DOHH2 (cell line): ENCODE measurements around the gene VPS41.

Experiments used
- H3F3A ChIP-seq: fragments of 200-600 bp; sonication (generic), shearing (Covaris generic); 2 replicates; pipeline ENCODE4 v1.6.0; 2016; ENCODE audit warnings: antibody characterized with exemption, mild to moderate bottlenecking; ENCODE audit not compliant: control insufficient read depth, insufficient read depth
- H3K27ac ChIP-seq: fragments of 200-600 bp; sonication (generic); 2 replicates; pipeline ENCODE4 v1.5.1; 2014; ENCODE audit warnings: low read depth, mild to moderate bottlenecking, low read length, moderate library complexity
- H3K27me3 ChIP-seq: fragments of 200-600 bp; sonication (generic); 2 replicates; pipeline ENCODE4 v1.6.1; 2014; ENCODE audit warnings: mild to moderate bottlenecking, low read length, mixed read lengths; ENCODE audit not compliant: control insufficient read depth
- H3K36me3 ChIP-seq: fragments of 200-600 bp; sonication (generic); 2 replicates; pipeline ENCODE4 v1.6.1; 2014; ENCODE audit warnings: mild to moderate bottlenecking, low read length, moderate library complexity, mixed read lengths; ENCODE audit not compliant: control insufficient read depth
- H3K4me1 ChIP-seq: fragments of 200-600 bp; sonication (generic); 2 replicates; pipeline ENCODE4 v1.6.1; 2014; ENCODE audit warnings: mild to moderate bottlenecking, low read length, mixed read lengths; ENCODE audit not compliant: control insufficient read depth
- H3K4me2 ChIP-seq: fragments of 200-600 bp; sonication (generic); 2 replicates; pipeline ENCODE4 v1.6.0; 2014; ENCODE audit warnings: mild to moderate bottlenecking, low read length, moderate library complexity
- H3K4me3 ChIP-seq: fragments of 200-600 bp; sonication (generic); 2 replicates; pipeline ENCODE4 v1.5.1; 2014; ENCODE audit warnings: mild to moderate bottlenecking, low read length, mixed read lengths
- H3K79me2 ChIP-seq: fragments of 200-600 bp; sonication (generic); 2 replicates; pipeline ENCODE4 v1.6.1; 2014; ENCODE audit warnings: mild to moderate bottlenecking, low read length, mixed read lengths; ENCODE audit not compliant: control insufficient read depth
- H3K9me2 ChIP-seq: fragments of 200-600 bp; sonication (generic); replicated peaks from 2 replicates; pipeline ENCODE4 v1.6.1; 2014; ENCODE audit warnings: mild to moderate bottlenecking, low read length, mixed read lengths; ENCODE audit not compliant: control insufficient read depth
- H3K9me3 ChIP-seq: fragments of 200-600 bp; sonication (generic); 2 replicates; pipeline ENCODE4 v1.6.1; 2014; ENCODE audit warnings: antibody characterized with exemption, low read length, mixed read lengths; ENCODE audit not compliant: control insufficient read depth, insufficient read depth
- H4K20me1 ChIP-seq: fragments of 200-600 bp; sonication (generic); 2 replicates; pipeline ENCODE4 v1.6.0; 2014; ENCODE audit warnings: low read depth, mild to moderate bottlenecking, antibody characterized with exemption, low read length, moderate library complexity; ENCODE audit not compliant: control insufficient read depth, insufficient read depth
- EZH2phosphoT487 ChIP-seq: fragments of 200-600 bp; sonication (generic); IDR thresholded peaks from 2 replicates; pipeline ENCODE4 v1.6.1; 2017; ENCODE audit warnings: borderline replicate concordance, mild to moderate bottlenecking, antibody characterized with exemption, low read length, moderate library complexity, mixed read lengths
- TF ChIP-seq, protein P1 (sequence below): fragments of 200-600 bp; sonication (generic); IDR thresholded peaks from one replicate; pipeline ENCODE4 v1.5.1; 2014; ENCODE audit warnings: antibody characterized with exemption, mild to moderate bottlenecking, low read depth, low read length; ENCODE audit not compliant: poor library complexity, severe bottlenecking

Gene VPS41

GRCh38 chr7:38773430-38773829, 135.6 kb downstream of the VPS41 start:
- TF ChIP-seq, protein P1, sequence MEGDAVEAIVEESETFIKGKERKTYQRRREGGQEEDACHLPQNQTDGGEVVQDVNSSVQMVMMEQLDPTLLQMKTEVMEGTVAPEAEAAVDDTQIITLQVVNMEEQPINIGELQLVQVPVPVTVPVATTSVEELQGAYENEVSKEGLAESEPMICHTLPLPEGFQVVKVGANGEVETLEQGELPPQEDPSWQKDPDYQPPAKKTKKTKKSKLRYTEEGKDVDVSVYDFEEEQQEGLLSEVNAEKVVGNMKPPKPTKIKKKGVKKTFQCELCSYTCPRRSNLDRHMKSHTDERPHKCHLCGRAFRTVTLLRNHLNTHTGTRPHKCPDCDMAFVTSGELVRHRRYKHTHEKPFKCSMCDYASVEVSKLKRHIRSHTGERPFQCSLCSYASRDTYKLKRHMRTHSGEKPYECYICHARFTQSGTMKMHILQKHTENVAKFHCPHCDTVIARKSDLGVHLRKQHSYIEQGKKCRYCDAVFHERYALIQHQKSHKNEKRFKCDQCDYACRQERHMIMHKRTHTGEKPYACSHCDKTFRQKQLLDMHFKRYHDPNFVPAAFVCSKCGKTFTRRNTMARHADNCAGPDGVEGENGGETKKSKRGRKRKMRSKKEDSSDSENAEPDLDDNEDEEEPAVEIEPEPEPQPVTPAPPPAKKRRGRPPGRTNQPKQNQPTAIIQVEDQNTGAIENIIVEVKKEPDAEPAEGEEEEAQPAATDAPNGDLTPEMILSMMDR = no peak
- no peak for TF ChIP-seq EZH2phosphoT487
- Histone ChIP-seq H3K36me3 (peaks cover 34% of the 10 kb centered on the region), H3K4me1 (peaks cover 2% of the 10 kb centered on the region), H4K20me1 (no peaks in the 10 kb centered on the region), H3K4me2 (no peak overlapping the region), H3K27me3 (no peaks in the 10 kb centered on the region), H3K9me2 (no peaks in the 10 kb centered on the region), H3K27ac (no peak overlapping the region), H3F3A (no peaks in the 10 kb centered on the region), H3K4me3 (no peak overlapping the region), H3K79me2 (no peaks in the 10 kb centered on the region), H3K9me3 (no peaks in the 10 kb centered on the region)

DNA sequence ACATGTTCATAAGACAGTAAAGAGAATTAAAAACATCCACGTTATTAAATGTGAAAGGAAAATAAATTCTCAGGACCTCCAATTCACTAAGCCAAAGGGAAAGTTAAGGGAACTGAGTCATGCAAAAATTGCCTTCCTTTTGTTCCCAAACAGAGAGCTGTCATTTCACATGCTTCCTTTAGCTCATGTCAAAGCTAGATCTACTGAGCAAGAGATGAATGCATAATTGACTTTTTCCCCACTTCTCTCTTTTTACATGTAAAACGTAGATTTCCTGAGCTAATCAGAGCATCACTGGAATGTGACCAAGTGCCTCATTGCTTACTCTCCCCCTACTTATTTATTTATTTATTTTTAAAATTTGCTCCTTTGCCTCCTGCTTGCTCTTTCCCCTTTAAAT, 148.8 kb downstream of the VPS41 start:
- Histone ChIP-seq H4K20me1 (no peaks in the 10 kb centered on the region), H3K27ac (no peak overlapping the region), H3K4me1 (no peaks in the 10 kb centered on the region), H3K27me3 (no peaks in the 10 kb centered on the region), H3K4me2 (no peak overlapping the region), H3F3A (no peaks in the 10 kb centered on the region), H3K36me3 (peaks cover 8% of the 10 kb centered on the region), H3K9me2 (no peaks in the 10 kb centered on the region), H3K4me3 (no peak overlapping the region), H3K79me2 (no peaks in the 10 kb centered on the region), H3K9me3 (no peaks in the 10 kb centered on the region)
- TF ChIP-seq, protein P1 = no peak
- TF ChIP-seq EZH2phosphoT487 = no peak

GRCh38 chr7:38759028-38759427, 150.0 kb downstream of the VPS41 start:
- H3K36me3 ChIP-seq = peaks cover 8% of the 10 kb centered on the region
- H4K20me1 ChIP-seq = no peaks in the 10 kb centered on the region
- H3K27me3 ChIP-seq = no peaks in the 10 kb centered on the region
- no peaks in the 10 kb centered on the region for H3K4me1 ChIP-seq
- H3K79me2 ChIP-seq = no peaks in the 10 kb centered on the region
- no peaks in the 10 kb centered on the region for H3K9me2 ChIP-seq
- H3K4me2 ChIP-seq = no peak overlapping the region
- H3K27ac ChIP-seq = no peak overlapping the region
- H3F3A ChIP-seq = no peaks in the 10 kb centered on the region
- TF ChIP-seq, protein P1 = no peak
- TF ChIP-seq EZH2phosphoT487 = no peak
- no peak overlapping the region for H3K4me3 ChIP-seq
- no peaks in the 10 kb centered on the region for H3K9me3 ChIP-seq

DNA sequence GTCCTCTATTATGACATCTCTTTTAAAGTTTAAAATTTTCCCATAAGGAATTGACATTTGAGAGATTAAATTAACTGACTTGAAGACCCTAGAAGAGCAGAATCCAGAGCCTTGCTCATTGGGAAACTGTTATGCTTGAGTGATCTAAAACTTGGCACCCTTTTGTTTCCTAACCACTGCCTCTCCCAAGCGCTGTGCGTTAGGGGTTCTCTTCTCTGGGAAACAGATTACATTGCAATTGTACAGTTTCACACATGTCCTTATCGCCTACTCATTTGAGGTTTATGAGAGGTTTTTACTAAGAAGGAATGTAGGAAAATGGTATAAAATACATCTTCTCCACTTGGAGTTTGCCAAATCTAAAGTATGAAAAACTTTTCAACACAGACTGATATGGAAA, 151.1 kb downstream of the VPS41 start:
- Histone ChIP-seq H3F3A (no peaks in the 10 kb centered on the region), H3K4me3 (no peak overlapping the region), H3K27me3 (no peaks in the 10 kb centered on the region), H4K20me1 (no peaks in the 10 kb centered on the region), H3K27ac (no peak overlapping the region), H3K4me2 (no peak overlapping the region), H3K9me3 (no peaks in the 10 kb centered on the region), H3K36me3 (peaks cover 4% of the 10 kb centered on the region; the same call in 1 of the 2 replicates), H3K9me2 (no peaks in the 10 kb centered on the region), H3K4me1 (no peaks in the 10 kb centered on the region), H3K79me2 (no peaks in the 10 kb centered on the region)
- TF ChIP-seq EZH2phosphoT487 = no peak
- TF ChIP-seq, protein P1 = no peak
